C1 segment of cervical spinal cord (tissue), 14 donors: ENCODE data around the gene LTB.

Experiments used
- DNase-seq, 14 donors: peaks; one replicate each; lab custom pipeline; 2025; lab: John Stamatoyannopoulos, UW

Gene LTB

GRCh38 chr6:31551371-31551770 is 30.9 kb downstream of the LTB start:
- peak in 4 of 14 donors; percentile 9 to 28 (median 12) for DNase-seq

GRCh38 chr6:31548544-31548873 is 33.7 kb downstream of the LTB start:
- no peak for DNase-seq

- peak in 1 of 14 donors; percentile 10 for DNase-seq
These were observed 34.3 kb downstream of the LTB start for GRCh38 chr6:31547727-31548543.

- peak; percentile 48 to 98 (median 92) for DNase-seq
These were observed 35.1 kb downstream of the LTB start, which contains the start of gene NFKBIL1 for GRCh38 chr6:31546958-31547726. Gene NFKBIL1, plus strand, starts transcription at chr6:31547608. Its CDS starts 87 bp downstream, at chr6:31547695.

GRCh38 chr6:31546339-31546957 is 35.8 kb downstream of the LTB start, which contains the start of gene ATP6V1G2:
Gene ATP6V1G2, minus strand, starts transcription at chr6:31546608. Its CDS starts 49 bp downstream, at chr6:31546559.
- DNase-seq: peak; percentile 40 to 99 (median 83)

GRCh38 chr6:31545291-31545690 is 36.9 kb downstream of the LTB start:
- no peak for DNase-seq

- DNase-seq: no peak
These were observed 37.5 kb downstream of the LTB start for GRCh38 chr6:31544676-31545075.

- DNase-seq: no peak
These were observed 38.6 kb downstream of the LTB start for GRCh38 chr6:31543639-31544038.

GRCh38 chr6:31541658-31542521 is 40.3 kb downstream of the LTB start, which contains the start of gene DDX39B:
Gene DDX39B, minus strand, starts transcription at chr6:31542003. Its CDS starts 1,471 bp downstream, at chr6:31540532.
- DNase-seq: peak; percentile 63 to 96 (median 92)

- DNase-seq: peak in 2 of 14 donors; percentile 27 to 62
These were observed 41.1 kb downstream of the LTB start for GRCh38 chr6:31541059-31541657.

- no peak for DNase-seq
These were observed 41.6 kb downstream of the LTB start for GRCh38 chr6:31540640-31541039.

GRCh38 chr6:31538805-31539400 is 43.3 kb downstream of the LTB start:
- DNase-seq: no peak

GRCh38 chr6:31535538-31536324 is 46.5 kb downstream of the LTB start:
- no peak for DNase-seq

- no peak for DNase-seq
These were observed 47.6 kb downstream of the LTB start for GRCh38 chr6:31534521-31535040.

GRCh38 chr6:31534011-31534410 is 48.2 kb downstream of the LTB start:
- no peak for DNase-seq

- DNase-seq: no peak
These were observed 48.8 kb downstream of the LTB start for GRCh38 chr6:31533455-31533841.

GRCh38 chr6:31532644-31533454 is 49.4 kb downstream of the LTB start:
- no peak for DNase-seq
